GM12891 (cell line): Measurements from ENCODE around the gene TP73.

Experiments
- POLR2A ChIP-seq: IDR thresholded peaks from 2 replicates; pipeline ENCODE4 v1.6.1; 2011; ENCODE audit warnings: low read depth, low read length, control low read depth
- TAF1 ChIP-seq: IDR thresholded peaks from 2 replicates; pipeline ENCODE4 v1.6.1; 2011; ENCODE audit warnings: low read depth, low read length, control low read depth

DNA sequence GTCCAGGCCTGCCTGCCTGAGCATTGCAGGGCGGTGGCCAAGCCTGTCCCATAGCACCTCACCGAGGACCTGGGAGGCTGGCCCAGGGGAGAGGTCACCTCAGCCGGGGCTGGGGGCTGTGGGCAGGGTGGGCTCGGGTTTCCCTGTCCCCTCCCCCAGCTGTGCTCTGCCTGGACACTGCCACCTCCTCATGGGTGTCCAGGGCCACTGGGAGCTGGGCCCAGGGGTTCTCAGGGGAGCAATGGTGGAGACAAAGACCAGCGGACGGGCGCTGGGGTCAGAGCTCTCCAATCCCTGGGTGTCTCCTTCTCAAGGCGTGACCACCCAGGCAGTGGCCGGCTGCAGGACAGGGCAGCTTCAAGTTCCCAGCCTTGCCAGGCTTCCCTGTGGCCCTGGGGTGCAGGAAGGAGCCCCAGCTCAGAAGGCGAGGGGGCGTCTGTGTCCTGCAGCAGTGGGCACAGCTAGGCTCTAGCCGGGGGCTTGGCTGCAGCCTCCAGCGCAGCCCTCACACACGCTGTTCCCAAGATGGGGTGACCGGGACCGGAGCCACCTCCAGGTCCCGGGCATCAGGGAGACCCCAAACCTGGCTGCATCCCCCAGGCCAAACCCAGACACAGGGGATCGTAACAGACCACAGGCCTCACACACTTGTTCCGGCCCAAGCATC, 29.0 kb downstream of the TP73 start:
- TF ChIP-seq POLR2A (no peak), TAF1 (no peak)
